HT-29 (cell line): ENCODE data around the gene ADARB2. TPM values are rescaled to one million over a fixed set of nuclear protein-coding genes. Genes with fewer than 3 reads are reported as not detected.

Experiments used
- DNase-seq: peaks from one replicate; pipeline ENCODE4 v3.0.0-alpha.2; 2015; ENCODE audit warnings: low spot score
- total RNA-seq: library from RNA; depleted of rRNA; stranded (reverse); fragments of >200 nt; shearing (Covaris generic); gene quantifications from 2 replicates; pipeline ENCODE4 v1.2.3, GENCODE V29; 2014

ADARB2 gene
- total RNA-seq, 1 experiment from 2014 or later: not detected

DNA sequence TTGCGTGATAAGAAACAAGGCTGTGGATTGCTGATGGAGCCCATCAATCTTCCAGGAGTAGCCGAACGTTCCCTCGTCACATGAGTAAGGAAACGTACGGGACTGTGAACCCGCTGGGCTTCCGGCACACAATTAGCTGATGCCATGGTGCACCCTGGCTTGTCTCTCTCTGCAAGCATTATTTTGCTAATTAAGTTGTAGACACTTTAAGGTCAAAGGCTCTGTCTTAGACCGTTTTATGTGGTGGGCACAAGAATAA, 50.9 kb downstream of the ADARB2 start:
- DNase-seq: no peak

DNA sequence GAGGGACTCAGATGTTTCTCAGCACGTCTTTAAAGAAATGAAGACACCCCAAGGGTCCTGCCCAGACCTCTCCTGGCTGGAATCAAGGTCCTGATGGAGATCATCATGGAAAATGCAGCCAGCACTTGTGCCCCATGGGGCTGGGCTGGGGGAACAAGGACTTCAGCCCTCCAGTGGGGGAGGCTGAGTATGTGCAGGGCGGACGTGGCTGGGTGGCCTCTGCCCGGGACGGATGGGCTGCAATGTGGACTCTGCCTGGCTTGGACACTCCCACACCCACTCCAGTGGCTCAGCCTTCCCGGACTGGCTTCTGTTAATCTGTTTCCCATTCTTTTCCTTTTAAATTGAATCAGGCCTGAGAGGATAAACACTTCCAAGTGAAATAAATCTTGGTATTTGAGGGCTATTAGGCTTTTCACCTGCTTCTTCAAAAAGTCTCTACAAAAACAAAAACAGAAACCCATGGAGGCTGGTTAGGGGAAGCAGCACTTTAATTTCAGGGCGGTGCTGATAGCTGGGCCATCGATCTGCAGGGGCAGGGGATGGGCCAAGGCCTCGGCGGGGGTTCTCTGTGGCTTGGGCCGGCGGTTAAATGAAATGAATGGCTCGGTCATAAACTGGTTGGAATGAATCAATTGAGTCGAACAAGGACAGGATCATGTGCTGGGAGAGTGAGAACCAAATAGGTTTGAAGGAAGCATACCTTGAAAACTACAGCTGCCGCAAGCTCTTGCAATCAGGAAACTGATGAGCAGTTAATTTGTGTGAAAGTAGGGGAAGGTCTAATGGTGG, 51.4 kb downstream of the ADARB2 start:
- no peak for DNase-seq

DNA sequence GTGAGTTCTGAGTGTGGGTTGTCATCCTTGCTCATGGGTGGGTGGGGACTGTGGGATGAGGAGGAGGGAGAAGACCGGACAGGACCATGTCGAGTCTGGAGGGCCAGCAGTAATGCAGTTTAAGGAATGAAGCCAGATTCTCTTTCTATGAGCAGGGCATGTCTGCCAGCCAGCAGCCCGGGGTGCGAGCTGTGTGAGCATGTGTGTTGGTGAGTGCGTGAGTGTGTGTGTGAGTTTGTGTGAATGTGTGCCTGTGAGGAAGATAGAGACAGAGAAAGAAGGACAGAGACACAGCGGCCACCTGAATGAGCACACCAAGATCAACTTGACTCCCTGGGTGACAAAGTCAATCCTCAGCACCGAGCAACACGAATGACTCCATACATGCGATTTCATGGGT, 52.3 kb downstream of the ADARB2 start:
- no peak for DNase-seq

DNA sequence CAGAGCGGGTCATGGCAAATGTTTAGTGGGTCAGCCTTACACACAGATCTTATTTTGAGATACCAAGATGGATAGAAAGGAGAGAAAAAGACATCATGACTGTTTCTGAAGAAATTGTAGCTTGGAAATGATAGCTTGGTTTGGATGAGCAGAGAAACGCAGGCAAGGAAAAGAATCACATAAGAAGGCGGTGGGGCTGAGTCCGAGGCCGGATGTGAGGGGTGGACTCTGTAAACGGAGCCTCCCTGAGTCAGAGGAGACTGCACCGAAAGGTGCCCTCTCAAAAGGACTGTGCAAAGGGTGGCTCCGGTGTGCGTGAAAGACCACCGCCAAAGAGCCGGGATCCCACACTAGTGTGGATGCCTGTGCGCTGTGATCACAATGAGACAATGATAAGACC, 53.7 kb downstream of the ADARB2 start:
- DNase-seq: no peak

DNA sequence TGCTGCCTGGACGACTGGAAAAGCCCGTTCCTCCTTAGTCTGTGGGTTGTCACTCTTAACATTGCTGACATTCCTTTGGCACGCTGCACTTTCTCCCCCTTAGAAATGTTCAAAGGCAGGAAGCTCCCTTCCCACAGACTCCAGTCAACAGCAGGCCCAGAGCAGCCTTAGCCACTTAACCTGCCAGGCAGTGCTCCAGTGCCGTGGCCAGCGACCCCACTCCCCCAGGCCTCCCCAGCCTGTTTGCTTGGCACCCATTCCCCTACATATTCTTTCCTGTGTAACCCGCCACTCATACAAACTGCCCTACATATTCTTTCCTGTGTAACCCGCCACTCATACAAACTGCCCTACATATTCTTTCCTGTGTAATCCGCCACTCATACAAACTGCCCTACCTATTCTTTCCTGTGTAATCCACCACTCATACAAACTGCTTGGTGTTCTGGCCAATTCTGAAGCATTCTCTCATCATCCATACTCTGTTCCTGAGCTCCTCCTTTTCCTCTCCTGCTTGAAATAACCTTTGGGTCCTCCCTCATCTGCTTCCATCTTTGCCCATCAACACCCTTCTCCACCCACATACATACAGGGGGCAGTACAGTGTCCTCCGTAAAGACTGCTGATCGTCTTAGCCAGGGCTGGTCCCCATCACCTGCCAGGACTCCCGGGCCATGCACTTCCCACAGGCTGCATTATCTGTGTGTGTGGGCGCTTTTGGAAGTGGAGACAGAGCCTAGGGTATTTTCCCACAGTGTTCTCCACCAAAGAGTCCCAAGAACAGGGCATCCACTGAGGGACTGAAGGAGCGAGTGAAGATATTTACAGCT, 57.3 kb downstream of the ADARB2 start:
- DNase-seq: no peak

DNA sequence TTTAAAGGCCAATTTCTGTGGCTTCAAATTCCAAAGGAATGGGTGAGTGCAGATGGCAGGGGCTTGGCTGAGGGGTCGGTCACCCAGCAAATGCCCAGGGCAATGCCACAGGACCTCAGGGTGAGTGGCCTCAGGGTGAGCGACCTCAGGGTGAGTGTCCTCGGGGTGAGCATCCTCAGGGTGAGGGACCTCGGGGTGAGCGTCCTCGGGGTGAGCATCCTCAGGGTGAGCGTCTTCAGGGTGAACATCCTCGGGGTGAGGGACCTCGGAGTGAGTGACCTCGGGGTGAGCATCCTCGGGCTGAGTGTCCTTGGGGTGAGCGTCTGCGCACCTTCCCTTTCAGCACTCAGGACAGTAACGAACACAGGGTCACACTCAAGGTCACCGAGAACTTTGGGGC, 59.2 kb downstream of the ADARB2 start:
- DNase-seq: no peak

DNA sequence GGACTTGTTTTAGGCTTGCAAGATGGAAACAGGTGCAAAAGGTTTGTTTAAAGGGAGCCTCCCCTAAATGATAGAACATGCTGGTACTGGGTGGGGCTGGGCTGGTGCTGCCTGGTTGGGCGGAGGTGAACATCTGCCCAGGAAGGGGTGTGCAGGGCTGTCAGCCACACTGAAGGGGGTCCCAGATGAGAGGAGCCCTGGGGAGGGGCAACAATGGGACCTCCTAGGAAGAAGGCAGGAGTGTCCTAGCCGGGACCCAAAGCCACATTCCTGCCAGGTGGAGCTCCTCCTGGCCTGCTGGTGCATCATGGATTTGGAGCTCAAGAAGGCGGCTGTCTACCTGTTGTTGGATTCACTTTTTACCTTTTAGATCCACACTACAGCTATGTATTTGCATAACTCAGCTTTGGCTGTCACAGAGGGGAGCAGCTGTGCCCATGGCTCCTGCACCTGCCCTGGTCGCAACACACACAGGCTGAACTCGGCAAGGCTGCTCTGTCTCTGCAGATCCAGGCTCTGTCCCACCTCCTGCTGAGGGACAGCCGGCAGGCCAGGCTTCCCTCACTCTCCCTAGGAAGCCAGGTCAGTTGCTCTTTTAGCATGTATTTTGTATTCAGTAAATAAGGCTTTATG, 59.9 kb downstream of the ADARB2 start:
- no peak for DNase-seq

DNA sequence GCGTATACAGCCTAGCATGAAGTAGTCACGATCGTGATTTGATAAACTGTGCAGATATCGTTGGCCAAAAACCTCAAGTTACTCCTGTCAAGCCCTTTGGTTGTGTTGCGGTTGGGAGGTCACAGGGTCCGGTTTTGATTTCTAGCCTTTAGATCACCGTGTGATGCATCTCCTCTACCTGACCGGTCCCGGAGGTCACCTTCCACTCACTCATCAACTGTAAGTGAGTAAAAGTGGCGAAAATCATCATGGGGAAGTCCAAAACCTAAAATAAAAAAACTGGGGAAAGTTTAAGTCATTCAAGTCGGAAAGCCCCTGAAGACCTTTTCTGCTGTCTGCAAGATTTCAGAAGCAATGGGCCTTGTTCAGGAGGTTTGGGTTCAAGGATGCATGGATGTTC, 62.8 kb downstream of the ADARB2 start:
- no peak for DNase-seq

DNA sequence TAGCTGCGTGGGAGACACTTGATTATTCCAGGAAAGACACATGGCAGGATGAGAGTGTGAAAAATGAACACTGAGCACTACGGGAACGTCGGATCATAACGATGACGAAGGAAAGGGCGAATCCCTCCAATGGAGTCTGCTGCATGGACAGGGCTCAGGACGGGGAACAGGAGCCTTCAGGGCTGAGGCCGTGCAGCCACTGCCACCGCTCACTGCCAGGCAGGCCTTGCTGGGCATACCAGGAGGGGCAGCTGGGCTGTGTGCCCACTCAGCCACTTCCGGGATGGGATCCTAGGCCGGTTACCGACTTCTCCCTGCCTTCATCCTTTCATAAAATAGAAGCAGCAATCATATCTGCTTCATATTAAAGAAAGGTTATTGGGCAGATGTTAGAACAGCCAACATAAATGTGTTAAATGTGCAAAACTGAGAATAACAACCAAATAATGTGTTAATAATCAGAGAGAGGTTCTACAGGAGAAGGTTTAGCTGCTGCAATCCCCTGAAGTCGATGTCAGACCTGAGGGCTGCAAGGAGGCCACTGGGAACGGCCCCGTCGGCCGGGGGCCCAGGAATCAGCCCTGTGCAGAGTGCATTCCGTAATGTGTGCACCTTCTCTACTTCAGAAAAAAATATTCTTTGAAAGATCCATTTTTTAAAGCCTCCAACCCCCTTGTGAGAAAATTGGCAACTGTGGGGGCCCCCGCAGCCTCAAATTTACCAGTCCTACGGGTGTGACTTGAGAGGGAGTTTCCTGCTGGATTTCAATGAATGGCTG, 63.6 kb downstream of the ADARB2 start:
- no peak for DNase-seq

DNA sequence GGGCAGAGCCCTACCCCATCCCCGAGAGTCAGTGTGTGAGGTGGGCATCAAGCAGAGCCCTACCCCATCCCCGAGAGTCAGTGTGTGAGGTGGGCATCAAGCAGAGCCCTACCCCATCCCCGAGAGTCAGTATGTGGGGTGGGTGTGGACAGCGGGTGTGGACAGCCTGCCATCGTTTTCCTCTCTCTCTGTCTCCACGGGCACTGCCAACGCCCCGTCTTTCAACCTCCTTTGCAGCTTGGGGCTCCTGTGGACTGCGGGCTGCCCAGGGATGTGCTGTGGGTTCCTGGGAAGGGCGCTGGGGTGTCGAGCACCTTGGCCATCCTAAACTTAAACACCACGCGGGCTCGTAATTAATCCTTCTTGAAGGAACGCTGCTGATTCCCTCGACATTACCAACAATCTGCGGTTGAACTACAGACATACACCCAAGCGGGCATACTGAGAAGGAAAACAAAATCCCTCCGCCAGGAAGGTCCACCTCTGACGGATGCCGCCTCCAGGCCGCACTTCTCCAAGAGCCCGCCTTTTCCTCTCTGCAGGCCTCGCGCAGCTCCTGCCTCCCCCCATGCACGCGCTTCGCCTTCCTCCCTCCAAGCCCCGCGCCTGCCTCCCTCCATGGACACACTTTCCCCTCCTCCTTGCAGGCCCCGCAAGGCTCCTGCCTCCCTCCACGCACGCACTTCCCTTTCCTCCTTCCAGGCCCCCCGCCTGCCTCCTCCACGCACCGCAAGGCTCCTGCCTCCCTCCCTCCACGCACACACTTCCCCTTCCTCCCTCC, 65.1 kb downstream of the ADARB2 start:
- no peak for DNase-seq

DNA sequence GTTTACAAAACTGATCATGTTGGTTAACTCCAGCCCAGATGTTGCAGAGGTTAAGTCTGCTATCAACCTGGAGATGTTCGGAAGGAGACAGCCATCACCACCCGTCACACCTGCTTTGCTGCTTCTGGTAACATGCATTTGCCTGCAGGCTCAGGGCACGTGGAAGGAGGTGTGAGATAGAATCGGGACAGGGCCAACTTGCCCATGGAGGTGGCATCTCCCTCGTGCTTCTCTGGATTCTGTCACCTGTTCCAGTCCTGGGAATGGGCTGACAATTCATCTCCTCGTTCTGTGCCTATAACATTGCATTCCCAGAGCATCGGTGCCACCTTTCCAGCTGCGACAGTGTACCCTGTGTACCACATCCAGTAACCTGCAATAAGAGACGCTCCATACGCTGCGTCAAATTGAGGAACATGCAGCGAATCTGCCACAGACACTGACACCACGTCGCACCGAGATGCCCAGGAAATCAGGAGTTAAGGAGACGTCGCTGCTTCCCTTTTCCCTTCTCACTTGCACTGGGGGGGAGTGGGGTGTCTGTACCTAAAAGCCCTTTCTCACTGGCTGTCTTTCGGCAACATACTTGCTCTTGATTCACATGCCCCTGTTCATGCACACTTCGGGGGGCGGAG, 65.8 kb downstream of the ADARB2 start:
- DNase-seq: no peak

DNA sequence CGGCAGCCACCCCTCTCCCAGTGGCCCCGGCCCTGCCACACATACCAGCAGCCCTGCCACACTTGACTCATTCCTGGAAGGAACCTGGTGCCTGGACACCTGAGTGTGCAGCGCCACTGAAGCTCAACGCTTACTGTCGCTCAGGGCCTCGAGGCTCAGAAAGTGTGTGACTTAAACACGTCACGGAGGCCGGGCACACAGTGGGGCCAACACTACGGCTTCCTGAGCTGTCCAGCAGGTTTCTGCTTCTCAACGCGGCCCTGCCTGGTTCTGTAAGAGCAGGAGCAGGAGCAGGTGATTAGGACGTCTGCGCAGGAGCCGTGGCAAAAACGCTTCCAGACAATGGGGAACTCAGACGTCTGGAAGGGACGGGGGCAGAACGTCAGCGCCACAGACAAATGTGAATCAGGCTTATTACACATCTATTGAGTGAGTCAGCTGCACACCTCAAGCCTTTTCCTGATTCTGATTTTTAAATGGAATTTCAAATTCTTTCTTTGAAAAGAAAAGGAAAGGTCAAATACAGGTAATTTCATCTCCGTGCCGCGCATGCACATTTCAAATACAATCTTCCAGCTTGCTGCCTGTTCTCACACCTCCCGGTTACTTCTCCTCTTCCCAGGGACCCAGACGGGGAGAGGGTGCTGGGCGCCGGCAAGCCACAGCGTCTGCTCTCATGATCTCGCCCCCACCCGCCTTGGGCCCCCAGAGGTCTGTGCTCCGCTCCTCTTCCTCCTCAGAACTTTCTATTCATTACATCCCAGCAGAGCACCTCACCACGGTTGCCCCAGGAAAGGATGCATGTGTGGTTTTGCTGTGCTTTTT, 66.6 kb downstream of the ADARB2 start:
- no peak for DNase-seq

DNA sequence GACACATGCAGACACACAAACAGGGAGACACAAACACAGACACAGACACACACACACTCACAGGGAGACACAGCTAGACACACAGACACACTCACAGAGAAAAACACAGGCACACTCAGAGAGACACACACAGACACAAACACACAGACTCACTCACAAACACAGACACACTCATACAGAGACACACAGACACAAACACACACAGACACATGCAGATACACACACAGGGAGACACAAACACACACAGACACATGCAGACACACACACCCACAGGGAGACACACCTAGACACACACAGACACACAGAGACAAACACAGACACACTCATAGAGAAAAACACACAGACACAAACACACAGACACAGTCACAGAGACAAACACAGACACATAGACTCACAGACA, 67.9 kb downstream of the ADARB2 start:
- no peak for DNase-seq

DNA sequence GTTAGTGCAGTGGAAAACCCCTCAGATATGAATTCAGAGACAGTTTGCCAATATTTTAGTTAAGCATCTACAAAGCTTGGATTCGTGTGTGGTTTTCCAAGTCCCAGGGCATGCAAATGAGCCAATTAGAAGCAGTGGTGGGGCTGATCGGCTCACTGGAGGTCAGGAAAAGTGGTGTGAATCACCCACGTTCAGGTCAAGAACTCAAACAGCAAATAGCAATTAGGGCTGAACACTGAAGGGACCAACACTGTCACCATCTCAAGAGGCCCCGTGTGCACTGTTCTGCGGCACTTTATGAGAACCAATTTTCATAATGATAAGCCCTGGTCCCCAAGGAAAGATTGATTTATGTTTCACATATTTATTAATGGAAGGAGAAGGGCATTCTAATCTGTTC, 68.9 kb downstream of the ADARB2 start:
- no peak for DNase-seq

DNA sequence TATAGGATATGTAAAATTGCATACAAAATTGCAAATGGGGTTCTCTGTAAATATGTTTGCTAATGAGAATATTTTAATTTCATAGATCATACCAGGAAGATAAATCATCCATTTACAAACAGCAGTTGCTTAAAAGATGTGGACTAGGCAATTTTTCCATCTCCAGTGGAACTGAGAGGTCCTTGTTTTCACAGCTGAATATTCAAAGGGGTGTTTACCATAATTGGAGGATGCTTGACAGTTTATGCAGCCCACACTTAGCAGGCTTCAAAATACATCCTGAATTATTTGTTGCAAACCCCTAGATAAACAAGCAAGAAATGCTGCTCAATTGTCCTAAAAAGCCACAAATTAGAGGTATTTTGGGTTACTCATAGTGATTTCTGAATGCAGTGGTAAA, 69.9 kb downstream of the ADARB2 start:
- no peak for DNase-seq

DNA sequence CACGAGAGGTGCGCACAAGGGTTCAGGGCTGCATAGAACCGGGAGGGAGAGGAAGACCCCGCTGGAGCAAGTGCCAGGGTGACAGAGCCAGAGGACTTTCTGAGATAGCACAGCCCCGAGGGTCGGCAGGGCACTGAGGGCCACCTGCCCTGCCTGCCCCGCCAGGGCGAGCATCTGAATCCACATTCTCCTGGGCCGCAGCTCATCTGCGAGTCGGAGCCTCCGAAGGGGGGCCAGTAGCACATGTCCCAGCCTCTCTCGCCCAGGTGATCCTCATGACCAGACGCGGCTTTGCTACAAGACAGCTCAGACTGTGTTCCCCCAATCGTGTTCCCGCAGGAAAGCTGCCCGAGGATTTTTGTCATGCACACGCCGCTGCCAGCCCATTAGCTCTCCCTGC, 71.2 kb downstream of the ADARB2 start:
- DNase-seq: no peak

DNA sequence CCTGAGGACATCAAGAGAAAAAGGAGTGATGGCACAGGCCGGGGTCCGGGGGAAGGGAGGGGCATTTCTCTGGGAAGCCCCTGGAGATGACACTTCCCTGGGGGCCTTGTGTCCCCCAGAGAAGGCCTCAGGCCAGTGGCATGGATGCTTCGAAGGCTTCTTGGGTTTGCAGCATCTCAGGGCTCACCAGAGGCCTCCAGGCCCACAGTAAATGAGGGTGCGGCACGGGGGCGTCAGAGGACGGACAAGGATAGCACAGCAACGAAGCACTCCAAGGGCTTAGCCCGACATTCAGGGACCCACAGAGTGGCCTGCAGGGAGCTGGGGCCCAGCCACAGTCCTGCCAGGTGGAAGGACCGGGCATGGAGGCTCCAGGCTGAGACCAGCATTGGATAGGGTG, 71.6 kb downstream of the ADARB2 start:
- no peak for DNase-seq

DNA sequence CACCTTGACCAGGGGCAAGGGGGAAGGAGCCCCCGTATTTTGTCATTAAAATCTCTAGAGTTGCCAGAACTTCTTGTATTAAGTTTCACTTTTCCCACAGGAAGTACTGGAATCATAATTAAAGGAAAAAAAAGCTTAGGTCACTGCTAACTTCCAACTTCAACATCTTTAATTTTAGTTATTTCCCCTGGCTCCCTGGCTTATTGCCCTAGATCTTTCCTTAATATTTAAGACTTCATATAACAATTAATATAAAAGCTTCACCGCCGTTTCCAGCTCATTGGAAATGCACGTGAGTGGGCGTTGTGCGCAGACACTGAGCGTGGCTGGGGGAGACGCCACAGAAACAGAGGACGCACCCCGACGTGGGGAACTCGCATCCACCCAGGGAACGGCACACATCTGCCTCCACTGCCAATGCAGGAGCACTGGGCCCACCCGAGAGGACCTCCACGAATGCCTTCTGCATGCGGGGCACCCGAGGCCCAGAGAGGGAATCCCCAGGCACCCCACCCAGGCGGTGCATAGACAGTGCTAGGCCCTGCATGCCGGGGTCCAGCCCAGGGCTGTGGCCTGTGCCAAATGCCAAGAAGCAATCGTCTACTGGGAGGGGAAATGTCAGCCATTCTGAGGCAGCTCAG, 72.2 kb downstream of the ADARB2 start:
- DNase-seq: no peak

DNA sequence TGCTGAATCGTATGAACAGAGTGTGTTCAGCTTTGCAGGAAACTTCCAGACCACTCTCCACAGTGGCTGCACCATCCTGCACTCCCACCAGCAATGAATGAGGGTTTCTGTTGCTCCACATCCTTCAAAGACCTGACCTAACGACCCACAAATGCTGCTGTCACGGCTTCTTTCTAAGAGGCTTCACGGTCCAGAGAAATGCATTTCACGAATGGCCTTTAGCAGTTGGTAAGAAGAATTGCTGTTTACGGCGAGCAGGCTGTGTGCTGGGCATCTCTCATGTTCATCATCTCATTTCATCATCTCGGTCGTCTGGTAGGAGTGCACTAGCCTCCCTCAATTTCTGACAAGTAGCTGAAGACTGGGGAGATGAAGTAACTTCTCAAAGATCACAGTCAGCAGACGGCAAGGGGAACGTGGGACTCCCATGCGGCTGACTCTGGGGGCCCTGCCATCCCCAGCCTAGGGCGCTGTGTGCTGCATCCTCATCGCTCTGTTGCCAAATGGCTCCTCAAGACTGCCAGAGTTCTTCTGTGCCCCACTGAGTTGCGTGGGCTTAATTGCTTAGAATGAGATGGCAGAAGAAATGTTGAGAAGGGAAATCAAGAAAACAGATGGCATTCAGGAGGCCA, 72.9 kb downstream of the ADARB2 start:
- DNase-seq: no peak
